GM19455 (cell line): ENCODE measurements around the gene HAGH.
"Not testable (repeated sequence)": the region's sequence is repeated elsewhere in the genome, so short reads cannot be mapped to it uniquely, and the experiment has no call there.

Experiments used
- ATAC-seq: cut with Tn5 transposase; IDR thresholded peaks from one replicate; pipeline ENCODE4 v1.9.1; 2021; ENCODE audit not compliant: unreplicated experiment

Gene HAGH

DNA sequence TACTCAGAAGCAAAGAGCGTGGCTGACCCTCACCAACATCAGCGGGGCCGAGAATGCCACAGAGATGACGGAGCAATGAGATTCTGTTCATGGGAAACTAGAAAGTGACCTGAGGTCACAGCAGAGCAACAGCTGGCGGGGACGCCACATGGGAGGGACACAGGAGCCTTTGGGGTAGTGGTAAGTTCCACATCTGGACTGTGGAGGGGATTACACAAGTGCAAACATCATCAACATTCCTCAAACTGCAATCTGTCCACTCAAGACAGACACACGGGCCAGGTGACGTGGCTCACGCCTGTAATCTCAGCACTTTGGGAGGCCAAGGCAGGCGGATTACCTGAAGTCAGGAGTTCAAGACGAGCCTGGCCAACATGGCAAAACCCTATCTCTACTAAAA is 11.2 kb downstream of the HAGH start:
- no peak for ATAC-seq

DNA sequence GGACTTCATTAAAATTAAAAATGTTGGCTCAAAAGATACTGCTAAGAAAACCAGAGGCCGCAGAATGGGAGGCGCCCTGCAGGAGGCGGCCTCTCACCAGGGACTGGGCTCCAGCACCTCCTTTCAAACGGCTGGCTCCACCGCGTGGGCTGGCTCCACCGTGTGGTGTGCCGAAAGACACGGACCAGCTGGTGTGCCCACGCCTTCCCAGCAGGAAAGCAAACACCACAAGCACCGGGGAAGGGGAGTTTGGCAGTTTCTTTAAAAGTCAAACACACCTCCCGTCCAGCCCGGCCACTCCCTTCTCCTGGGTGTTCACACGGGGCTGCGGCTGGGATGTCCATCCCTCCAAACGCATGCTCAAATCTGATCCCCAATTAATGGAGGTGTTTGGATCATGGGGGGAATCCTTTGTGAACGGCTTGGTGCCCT is 13.9 kb downstream of the HAGH start:
- no peak for ATAC-seq

DNA sequence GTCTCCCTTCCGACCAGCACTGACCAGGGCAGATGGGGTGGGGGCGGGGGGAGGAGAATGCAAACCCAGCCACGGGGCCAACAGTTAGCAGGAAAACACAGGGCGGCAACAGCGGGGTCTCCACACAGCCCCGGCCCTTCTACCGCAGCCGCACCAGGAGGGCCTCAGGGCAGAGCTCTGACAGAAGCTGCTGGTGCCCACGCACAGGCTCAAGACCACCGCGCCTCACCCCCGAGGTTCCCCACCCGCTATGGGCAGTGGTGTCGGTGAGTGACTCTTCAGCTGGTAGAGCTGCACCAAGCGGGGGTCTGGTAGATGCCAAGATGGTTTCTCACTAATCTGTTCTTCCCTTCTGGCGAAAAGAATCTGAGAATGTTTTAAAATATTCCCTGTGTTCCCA is 16.1 kb downstream of the HAGH start:
- ATAC-seq, result no peak

DNA sequence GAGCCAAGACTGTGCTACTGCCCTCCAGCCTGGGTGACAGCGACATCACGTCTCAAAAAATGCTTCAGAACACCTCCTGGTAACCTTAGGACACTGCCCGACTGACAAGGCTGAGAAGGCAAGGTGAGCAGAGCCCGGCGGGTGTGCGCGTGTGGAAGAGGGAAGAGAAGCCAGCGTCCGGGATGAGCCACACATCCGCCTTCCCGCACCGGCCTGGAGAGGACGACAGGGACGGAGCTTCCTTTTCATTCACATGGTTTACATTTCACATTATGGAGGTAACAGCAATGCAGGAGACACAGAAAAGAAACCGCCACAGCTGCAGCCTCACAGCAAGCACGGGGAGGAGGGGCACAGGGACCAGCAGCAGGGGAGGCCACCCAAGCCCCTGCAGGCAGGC is 16.5 kb downstream of the HAGH start:
- no peak for ATAC-seq

DNA sequence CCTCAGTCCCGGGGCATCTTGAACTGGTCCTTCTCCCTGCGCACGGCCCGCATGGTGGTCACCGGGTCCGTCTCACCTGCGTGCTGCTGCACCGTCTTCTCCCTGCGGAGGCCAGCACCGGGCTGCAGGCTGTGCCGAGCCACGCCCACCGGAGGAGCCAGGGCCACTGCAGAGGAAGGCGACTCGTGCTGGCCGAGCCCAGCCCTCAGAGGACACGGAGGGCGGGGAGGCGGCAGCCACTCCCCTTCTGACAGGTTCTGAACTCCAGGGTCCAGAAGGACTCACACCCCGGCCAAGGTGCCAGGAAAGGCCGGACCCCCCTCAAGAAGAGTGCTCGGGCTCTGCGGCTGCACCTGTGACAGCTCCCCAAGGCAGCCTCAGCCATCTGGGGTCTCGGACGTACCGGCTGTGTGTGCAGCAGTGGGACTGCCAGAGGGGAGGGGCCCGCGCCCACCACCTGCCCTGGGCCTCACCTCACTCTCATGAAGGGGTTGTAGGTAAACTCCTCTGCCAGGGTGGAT is 17.3 kb downstream of the HAGH start:
- ATAC-seq, result no peak

DNA sequence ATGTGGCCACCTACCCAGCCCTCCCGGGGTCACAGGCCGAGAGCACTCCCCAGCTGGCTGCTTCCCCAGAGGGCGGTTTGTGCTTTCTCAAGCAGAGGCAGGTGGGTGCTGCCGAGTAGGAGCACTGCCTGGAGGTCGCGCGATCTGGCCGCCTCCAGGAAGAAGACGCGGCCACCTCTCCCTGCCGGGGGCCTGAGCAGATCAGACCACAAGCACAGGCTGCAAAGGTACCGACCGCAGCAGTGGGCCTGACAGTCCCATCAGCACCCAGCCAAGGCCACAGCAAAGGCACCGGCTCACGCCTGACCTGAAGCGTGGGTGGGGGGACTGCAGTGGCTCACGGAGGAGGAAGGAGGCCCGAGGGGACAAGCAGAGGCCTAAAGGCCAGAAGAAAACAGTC is 17.9 kb downstream of the HAGH start:
- no peak for ATAC-seq

DNA sequence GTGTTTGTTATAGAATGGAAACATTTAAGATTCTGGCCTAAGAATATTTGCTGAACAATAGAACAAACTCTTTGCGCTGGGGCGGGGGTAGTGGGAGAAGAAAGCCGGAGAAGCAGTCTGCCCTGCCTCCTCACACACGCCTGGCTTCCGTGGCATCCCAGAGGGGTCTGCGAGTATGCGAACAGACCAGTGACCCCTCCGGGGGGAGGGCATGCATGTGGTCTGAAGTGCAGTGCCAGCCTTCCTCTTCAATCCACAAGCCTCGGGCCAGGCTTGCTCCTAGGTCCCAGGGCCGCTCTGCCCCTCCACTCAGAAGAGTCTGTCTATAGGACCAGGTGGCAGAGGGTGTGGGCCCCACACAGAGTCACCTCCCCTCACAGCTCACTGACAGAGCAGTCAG is 19.0 kb downstream of the HAGH start:
- ATAC-seq, result no peak

DNA sequence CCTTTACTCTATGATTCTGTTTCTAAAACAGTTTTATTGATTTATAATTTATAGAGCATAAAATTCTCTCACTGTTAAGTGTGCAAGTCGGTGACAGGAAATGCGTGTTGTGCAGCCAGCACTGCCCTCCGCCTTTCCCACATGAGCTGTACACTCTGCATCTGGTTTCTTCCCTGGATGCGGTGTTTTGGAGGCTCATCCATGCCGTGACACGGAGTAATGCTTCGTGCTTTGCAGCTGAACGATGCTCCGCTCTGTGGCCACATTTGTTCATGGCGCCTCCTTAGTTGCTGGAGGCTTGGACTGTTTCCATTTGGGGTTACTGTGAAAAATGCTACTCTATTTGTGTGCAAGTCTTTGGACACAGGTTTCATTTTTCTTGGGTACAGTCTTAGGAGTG is 25.9 kb downstream of the HAGH start:
- no peak for ATAC-seq

DNA sequence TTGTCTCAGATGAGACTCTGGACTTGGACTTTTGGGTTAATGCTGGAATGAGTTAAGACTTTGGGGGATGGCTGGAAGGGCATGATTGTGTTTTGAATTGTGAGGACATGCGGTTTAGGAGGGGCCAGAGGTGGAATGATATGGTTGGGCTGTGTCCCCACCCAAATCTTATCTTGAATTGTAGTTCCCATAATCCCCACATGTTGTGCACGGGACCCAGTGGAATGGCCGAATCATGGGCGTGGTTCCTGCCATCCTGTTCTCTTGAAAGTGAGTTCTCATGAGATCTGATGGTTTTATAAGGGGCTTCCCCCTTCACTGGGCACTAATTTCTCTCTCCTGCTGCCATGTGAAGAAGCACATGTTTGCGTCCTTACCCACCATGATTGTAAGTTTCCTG is 27.4 kb downstream of the HAGH start:
- ATAC-seq, result not testable (repeated sequence)

DNA sequence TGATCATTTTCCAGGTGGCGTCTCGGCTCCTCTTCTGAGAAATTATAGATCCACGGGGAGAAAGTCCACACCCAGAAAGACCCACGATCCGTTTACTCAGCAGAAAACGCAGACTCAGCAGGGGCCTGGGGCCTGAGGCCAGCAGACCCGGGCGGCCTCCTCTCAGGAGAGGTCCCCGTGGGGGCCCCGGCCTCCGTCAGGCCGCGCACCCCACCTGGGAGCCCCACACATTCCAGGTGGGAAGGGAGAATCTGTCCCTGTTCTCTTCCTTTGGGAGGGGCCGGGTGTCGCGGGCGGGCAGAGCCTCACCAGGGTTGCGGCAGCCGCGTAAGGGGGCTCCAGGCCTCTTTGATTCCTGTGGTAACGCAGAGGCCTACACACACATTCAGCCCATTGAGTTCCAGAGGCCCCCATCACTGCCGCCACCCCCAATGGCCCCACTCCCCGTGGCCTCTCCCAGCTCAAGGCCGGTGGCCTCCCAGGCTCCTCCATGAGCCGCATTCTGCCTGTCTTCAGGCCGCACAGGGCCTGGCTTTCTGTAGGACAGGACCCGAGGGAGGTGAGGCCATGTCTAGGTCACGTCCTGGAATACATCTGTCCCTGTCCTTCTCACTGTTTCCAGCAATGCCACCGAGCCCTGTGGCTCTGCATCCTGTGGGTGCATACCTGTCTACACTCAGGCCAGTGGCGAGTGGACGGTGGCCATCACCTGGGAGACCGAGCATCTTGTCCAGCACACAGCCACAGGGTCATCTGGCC is 31.5 kb downstream of the HAGH start:
- ATAC-seq, result no peak

DNA sequence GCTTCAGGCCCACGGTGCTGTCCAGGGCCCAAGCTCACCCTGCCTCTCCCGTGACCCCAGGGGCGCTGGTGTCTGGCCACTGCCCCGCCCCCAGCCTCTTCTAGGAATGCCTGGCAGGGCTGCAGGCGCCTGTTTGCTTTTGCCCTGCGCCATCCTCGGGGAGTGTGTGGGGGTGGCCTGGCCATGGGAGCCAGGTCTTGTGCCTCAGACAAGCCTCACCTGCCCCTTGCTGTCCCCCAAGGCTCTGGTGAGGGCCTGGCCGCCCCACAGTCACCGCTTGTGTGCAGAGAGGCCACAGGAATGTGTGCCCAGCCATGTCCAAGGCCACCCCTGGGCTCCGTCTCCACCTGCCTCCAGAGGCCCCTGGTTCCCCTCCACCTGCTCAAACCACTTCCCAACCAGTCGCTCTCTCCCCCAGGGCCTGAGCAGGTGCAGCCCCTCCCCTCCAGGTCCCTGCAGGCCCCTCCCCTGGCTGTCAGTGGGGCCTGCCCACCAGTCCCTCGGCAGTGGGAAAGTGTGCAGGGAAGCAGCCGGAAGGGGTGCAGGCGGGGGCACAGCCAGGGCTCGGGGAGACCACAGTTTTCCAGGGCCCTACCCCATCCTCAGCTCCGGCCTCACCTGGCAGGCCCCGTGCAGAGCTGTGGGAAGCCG is 32.3 kb downstream of the HAGH start:
- ATAC-seq, result no peak

DNA sequence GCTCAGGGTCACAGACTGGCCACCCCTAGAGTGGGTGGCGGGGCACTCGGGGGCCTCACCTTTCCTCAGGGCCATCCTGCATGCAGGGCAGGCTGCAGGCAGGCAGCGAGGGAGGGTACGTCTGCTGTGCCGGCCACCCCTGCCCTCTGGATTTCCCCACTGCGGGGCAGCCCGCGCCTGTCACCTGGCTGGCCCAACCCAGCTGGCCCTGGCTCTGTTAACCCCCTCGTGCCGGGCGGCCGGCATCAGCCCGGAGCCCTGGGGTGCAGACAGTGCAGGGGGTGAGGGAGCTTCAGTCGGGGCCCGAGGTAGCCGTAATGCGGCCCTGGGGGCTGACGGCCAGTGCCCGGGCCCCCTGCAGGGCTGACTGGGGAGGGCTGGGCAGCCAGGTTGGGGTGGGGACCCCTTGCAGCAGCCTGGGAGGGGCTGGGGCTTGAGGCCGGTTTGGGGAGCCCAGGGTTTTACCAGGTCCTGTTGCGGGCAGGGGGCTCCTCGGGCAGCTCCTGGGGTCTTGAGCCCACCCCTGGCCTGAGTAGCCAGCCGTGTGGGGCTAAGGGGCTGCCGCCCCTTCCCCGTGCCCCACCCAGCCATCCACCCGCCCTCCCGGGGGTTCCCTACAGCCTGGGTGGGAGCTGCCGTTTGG is 32.9 kb downstream of the HAGH start, which contains the start of gene IGFALS:
Gene IGFALS, minus strand, starts transcription at position 128 of the 643 bp plus-strand sequence. Its CDS starts 53 bp downstream, at position 75.
- ATAC-seq, result no peak

DNA sequence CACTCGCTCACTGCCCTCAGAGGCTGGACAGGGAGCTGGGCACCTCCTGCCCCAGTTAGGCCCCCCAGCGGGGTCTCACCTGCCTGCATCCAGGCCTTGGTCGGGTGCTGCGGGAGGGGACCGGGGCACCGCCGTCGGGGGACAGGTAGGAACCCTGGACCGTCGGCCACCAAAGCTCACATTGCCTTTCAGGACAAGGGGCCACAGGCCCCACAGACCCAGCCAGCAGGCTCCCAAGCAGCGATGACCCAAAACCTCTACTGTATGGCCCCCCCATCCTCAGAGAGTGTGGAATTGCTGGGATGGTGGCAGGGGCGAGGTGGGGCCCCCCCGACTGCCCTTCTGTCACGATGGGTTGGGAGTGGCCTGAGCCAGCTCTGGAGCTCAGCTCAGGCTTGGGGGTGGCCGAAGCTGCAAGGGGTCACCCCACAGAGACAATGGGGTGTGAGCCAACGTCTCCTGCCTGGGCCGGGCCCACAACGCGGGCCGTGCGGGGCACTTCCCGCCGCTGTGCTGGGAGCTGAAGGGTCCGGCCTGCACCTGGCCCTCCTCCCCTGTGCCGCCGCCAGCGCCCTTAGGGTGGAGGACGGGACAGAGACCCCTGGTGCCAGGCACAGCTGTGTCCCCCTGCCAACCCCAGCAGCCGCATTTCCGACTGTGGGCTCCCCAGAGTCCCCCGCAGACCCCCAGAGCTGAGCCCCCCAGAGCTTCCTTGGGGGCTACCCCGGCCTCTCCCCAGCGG is 33.6 kb downstream of the HAGH start:
- no peak for ATAC-seq

DNA sequence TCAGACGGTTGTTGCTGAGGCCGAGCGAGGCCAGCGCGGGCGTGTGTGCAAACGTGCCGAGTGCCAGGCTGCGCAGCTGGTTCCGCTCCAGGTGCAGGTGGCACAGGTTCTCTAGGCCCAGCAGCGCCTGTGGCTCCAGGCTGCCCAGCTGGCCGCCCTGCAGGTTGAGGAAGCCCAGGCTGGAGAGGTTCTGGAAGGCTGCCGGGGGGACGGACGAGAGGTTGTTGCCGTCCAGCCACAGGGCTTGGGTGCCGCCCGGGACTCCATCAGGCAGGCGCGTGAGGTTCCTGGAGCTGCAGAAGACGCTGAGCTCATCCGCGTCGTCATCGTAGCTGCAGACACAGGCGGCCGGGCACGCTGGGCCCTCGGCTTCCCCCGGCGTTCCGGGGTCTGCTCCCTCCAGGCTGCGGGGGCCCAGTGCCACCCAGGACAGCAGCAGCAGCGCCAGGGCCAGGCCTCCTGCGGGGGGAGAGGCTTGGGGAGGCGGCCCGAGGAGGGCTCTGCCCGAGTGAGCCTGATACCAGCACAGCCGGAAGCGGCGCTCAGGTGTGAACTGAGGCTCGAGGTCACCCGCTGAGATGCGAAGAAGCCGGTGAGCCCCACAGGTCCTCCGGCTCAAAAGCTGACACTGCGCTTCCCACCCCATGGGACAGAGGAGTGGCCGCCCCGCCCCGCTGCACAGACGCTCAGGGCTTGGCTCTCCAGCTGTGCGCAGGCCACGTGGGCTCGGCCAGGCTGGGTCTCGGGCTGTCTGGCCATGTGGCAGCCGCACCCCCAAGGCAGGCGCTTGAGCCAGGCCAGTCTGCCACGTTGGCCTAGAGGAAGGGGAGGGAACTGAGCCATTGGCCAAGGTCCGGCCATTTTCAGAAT is 34.4 kb downstream of the HAGH start:
- no peak for ATAC-seq

DNA sequence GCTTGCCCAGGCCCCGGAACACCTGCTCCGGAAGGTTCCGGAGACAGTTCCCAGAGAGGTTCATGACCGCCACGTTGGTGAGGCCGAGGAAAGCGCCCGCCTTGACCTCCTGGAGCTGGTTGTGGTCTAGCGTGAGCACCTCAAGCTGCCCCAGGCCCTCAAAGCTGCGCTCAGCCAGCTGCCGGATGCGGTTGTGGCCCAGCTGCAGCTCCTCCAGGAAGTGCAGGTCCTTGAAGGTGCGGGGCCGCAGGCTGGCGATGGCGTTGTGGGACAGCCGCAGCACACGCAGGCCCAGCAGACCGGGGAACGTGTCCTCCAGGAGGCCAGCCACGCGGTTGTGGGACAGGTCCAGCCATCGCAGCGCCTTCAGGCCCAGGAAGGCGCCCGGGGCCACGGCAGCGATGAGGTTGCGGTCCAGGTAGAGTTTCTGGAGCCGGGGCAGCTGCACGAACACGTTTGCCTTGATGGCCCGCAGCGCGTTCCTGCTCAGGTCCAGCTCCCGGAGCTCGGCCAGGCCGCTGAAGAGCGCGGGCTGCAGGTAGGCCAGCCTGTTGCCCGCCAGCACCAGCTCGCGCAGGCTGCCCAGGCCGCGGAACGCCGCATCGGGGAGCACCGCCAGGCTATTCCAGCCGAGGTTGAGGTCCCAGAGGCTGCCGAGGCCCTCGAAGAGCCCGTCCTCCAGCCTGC is 35.2 kb downstream of the HAGH start:
- no peak for ATAC-seq

DNA sequence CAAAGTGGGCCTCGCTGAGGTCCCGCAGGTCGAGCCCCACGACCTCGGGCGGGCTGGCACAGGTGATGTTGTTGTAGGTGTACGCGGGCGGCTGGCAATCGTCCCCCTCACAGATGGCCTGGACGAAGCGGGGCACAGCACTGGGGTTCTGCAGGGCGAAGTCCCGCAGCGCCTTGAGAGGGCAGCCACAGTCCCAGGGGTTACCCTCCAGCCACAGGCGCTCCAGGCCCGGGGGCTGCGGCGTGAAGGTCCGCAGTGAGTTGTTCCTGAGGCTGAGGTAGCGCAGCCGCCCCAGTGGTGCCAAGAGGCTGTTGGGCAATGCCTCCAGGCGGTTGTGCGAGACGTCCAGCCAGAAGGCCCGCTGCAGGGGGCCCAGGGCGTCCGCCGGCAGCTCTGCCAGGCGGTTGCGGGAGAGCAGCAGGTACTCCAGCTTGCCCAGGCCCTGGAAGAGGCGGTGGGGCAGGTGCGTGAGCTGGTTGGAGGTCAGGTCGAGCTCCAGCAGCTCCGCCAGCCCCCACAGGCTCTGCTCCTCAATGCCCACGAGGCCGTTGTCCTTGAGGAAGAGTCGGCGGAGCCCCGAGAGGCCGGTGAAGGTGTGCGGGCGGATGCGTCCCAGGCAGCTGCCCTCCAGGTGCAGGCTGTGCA is 35.9 kb downstream of the HAGH start:
- ATAC-seq, result no peak

DNA sequence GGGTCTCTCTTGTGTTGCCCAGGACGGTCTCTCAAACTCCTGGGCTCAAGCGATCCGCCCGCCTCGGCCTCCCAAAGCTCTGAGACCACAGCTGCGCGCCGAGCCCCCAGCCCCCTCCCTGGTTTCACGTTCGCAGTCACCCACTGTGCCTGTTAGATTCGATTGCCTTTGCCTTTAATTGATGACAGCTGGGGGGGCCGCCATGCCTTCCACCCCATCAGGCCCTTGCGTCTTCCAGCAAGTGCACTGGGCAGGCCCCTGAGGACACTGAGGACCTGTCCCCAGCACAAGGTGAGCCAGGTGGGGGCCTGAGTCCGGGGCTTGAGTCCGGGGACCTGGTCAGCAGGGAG is 36.4 kb downstream of the HAGH start:
- ATAC-seq, result no peak

DNA sequence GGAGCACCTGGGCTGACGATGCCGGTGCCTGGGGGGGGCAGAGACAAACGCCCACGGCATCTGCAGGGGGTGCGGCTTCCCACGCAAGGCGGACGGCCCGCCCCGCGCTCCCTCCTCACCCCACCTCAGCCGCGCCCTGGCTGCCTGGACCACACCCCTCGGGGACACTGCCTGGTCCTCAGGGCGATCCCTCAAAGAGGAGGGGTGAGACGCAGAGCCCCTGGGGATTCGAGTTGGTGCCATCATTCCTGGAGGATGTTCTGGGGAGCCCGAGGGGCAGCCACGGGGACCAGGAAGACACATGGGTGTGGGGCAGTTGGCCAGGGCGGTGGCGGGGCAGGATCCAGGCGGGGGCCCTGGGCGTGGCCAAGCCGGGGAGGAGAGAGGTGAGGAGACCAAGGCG is 37.0 kb downstream of the HAGH start:
- ATAC-seq, result no peak

DNA sequence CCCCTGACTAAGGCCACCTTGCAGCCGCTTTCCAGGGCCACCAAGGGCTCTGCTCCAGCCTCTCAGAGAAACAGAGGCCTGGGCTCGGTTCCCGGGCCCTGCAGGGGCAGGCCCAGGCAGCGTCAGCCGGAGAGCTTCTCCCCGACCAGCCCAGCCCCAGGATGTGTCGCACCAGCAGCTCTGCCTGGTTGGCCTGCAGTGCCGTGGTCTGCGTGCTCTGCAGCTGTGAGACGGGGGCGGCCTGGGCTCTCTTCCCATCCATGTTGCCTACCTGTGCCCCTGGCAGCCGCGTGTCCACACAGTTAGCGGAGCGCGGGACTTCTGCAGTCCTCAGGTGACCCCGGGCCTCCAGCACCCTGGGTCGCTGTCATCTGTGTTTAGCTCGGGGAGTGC is 37.9 kb downstream of the HAGH start:
- no peak for ATAC-seq
